DOHH2 (cell line): ENCODE results near the gene RAB31.

Source experiments
- H3F3A ChIP-seq: fragments of 200-600 bp; sonication (generic), shearing (Covaris generic); 2 replicates; pipeline ENCODE4 v1.6.0; 2016; ENCODE audit warnings: antibody characterized with exemption, mild to moderate bottlenecking; ENCODE audit not compliant: control insufficient read depth, insufficient read depth
- H3K27ac ChIP-seq: fragments of 200-600 bp; sonication (generic); 2 replicates; pipeline ENCODE4 v1.5.1; 2014; ENCODE audit warnings: low read depth, mild to moderate bottlenecking, low read length, moderate library complexity
- H3K27me3 ChIP-seq: fragments of 200-600 bp; sonication (generic); 2 replicates; pipeline ENCODE4 v1.6.1; 2014; ENCODE audit warnings: mild to moderate bottlenecking, low read length, mixed read lengths; ENCODE audit not compliant: control insufficient read depth
- H3K36me3 ChIP-seq: fragments of 200-600 bp; sonication (generic); 2 replicates; pipeline ENCODE4 v1.6.1; 2014; ENCODE audit warnings: mild to moderate bottlenecking, low read length, moderate library complexity, mixed read lengths; ENCODE audit not compliant: control insufficient read depth
- H3K4me1 ChIP-seq: fragments of 200-600 bp; sonication (generic); 2 replicates; pipeline ENCODE4 v1.6.1; 2014; ENCODE audit warnings: mild to moderate bottlenecking, low read length, mixed read lengths; ENCODE audit not compliant: control insufficient read depth
- H3K4me2 ChIP-seq: fragments of 200-600 bp; sonication (generic); 2 replicates; pipeline ENCODE4 v1.6.0; 2014; ENCODE audit warnings: mild to moderate bottlenecking, low read length, moderate library complexity
- H3K4me3 ChIP-seq: fragments of 200-600 bp; sonication (generic); 2 replicates; pipeline ENCODE4 v1.5.1; 2014; ENCODE audit warnings: mild to moderate bottlenecking, low read length, mixed read lengths
- H3K79me2 ChIP-seq: fragments of 200-600 bp; sonication (generic); 2 replicates; pipeline ENCODE4 v1.6.1; 2014; ENCODE audit warnings: mild to moderate bottlenecking, low read length, mixed read lengths; ENCODE audit not compliant: control insufficient read depth
- H3K9me2 ChIP-seq: fragments of 200-600 bp; sonication (generic); replicated peaks from 2 replicates; pipeline ENCODE4 v1.6.1; 2014; ENCODE audit warnings: mild to moderate bottlenecking, low read length, mixed read lengths; ENCODE audit not compliant: control insufficient read depth
- H3K9me3 ChIP-seq: fragments of 200-600 bp; sonication (generic); 2 replicates; pipeline ENCODE4 v1.6.1; 2014; ENCODE audit warnings: antibody characterized with exemption, low read length, mixed read lengths; ENCODE audit not compliant: control insufficient read depth, insufficient read depth
- H4K20me1 ChIP-seq: fragments of 200-600 bp; sonication (generic); 2 replicates; pipeline ENCODE4 v1.6.0; 2014; ENCODE audit warnings: low read depth, mild to moderate bottlenecking, antibody characterized with exemption, low read length, moderate library complexity; ENCODE audit not compliant: control insufficient read depth, insufficient read depth
- CTCF ChIP-seq: fragments of 200-600 bp; sonication (generic); IDR thresholded peaks from one replicate; pipeline ENCODE4 v1.5.1; 2014; ENCODE audit warnings: antibody characterized with exemption, mild to moderate bottlenecking, low read depth, low read length; ENCODE audit not compliant: poor library complexity, severe bottlenecking
- EZH2phosphoT487 ChIP-seq: fragments of 200-600 bp; sonication (generic); IDR thresholded peaks from 2 replicates; pipeline ENCODE4 v1.6.1; 2017; ENCODE audit warnings: borderline replicate concordance, mild to moderate bottlenecking, antibody characterized with exemption, low read length, moderate library complexity, mixed read lengths

Gene RAB31

GRCh38 chr18:9885170-9886004 is 177.3 kb downstream of the RAB31 start, which contains the start of gene TXNDC2:
Gene TXNDC2, plus strand, starts transcription at chr18:9885973. Its CDS starts 708 bp downstream, at chr18:9886681.
- no peaks in the 10 kb centered on the region for H3K27me3 ChIP-seq
- H3K79me2 ChIP-seq = no peaks in the 10 kb centered on the region
- H3K9me2 ChIP-seq = no peaks in the 10 kb centered on the region
- H3K36me3 ChIP-seq = no peaks in the 10 kb centered on the region
- no peaks in the 10 kb centered on the region for H3F3A ChIP-seq
- no peak within 1 kb of the TSS for H3K4me3 ChIP-seq
- no peak within 1 kb of the TSS for H3K4me2 ChIP-seq
- H3K4me1 ChIP-seq = no peaks in the 10 kb centered on the region
- no peaks in the 10 kb centered on the region for H3K9me3 ChIP-seq
- H4K20me1 ChIP-seq = no peaks in the 10 kb centered on the region
- TF ChIP-seq EZH2phosphoT487 (no peak), CTCF (no peak)
- no peak within 1 kb of the TSS for H3K27ac ChIP-seq

GRCh38 chr18:9886005-9886348 is 177.9 kb downstream of the RAB31 start:
- Histone ChIP-seq H4K20me1 (no peaks in the 10 kb centered on the region), H3K9me3 (no peaks in the 10 kb centered on the region), H3K4me3 (no peak overlapping the region), H3K36me3 (no peaks in the 10 kb centered on the region), H3K27me3 (0 out of 2 replicates have a peak, but pooled peaks cover 3% of the 10 kb centered on the region), H3F3A (no peaks in the 10 kb centered on the region), H3K79me2 (no peaks in the 10 kb centered on the region), H3K9me2 (no peaks in the 10 kb centered on the region), H3K27ac (no peak overlapping the region), H3K4me2 (no peak overlapping the region), H3K4me1 (no peaks in the 10 kb centered on the region)
- TF ChIP-seq EZH2phosphoT487 (no peak), CTCF (no peak)

- no peak for TF ChIP-seq EZH2phosphoT487
- TF ChIP-seq CTCF = no peak
- H3K9me2 ChIP-seq = no peaks in the 10 kb centered on the region
These were observed 179.9 kb downstream of the RAB31 start for GRCh38 chr18:9887992-9888391.

More at GRCh38 chr18:9887992-9888391, 179.9 kb downstream of the RAB31 start:
- no peak overlapping the region for H3K4me2 ChIP-seq
- H3K9me3 ChIP-seq = no peaks in the 10 kb centered on the region
- no peaks in the 10 kb centered on the region for H3K79me2 ChIP-seq
- no peaks in the 10 kb centered on the region for H3K4me1 ChIP-seq
- no peak overlapping the region for H3K4me3 ChIP-seq
- H3K36me3 ChIP-seq = no peaks in the 10 kb centered on the region
- 0 out of 2 replicates have a peak, but pooled peaks cover 3% of the 10 kb centered on the region for H3K27me3 ChIP-seq
- H3F3A ChIP-seq = no peaks in the 10 kb centered on the region
- no peak overlapping the region for H3K27ac ChIP-seq
- no peaks in the 10 kb centered on the region for H4K20me1 ChIP-seq
